Measurements from ENCODE around the gene SLAIN2.

GRCh38 chr4:48295116-48295515, 46.2 kb upstream of the SLAIN2 start:
- TF ChIP-seq, protein P1, sequence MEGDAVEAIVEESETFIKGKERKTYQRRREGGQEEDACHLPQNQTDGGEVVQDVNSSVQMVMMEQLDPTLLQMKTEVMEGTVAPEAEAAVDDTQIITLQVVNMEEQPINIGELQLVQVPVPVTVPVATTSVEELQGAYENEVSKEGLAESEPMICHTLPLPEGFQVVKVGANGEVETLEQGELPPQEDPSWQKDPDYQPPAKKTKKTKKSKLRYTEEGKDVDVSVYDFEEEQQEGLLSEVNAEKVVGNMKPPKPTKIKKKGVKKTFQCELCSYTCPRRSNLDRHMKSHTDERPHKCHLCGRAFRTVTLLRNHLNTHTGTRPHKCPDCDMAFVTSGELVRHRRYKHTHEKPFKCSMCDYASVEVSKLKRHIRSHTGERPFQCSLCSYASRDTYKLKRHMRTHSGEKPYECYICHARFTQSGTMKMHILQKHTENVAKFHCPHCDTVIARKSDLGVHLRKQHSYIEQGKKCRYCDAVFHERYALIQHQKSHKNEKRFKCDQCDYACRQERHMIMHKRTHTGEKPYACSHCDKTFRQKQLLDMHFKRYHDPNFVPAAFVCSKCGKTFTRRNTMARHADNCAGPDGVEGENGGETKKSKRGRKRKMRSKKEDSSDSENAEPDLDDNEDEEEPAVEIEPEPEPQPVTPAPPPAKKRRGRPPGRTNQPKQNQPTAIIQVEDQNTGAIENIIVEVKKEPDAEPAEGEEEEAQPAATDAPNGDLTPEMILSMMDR (IDR thresholded peaks at IDR 0.05): no peak
- TF ChIP-seq POLR2A (IDR thresholded peaks at IDR 0.05): no peak

Data from heart left ventricle (tissue), 13 donors.